AG09319 (cell line): ENCODE measurements around the gene RBM14.
"Not testable (repeated sequence)": the region's sequence is repeated elsewhere in the genome, so short reads cannot be mapped to it uniquely, and the experiment has no call there.

Source experiments
- DNase-seq: peaks from one replicate; pipeline ENCODE4 v3.0.0-alpha.2; 2010; ENCODE audit warnings: low read depth; ENCODE audit errors: extremely low read depth
- TF ChIP-seq, protein P1 (sequence below): IDR thresholded peaks from 2 replicates; pipeline ENCODE4 v1.5.1; 2011; ENCODE audit warnings: low read depth, mild to moderate bottlenecking, inconsistent platforms, low read length, moderate library complexity

The RBM14 gene

GRCh38 chr11:66579017-66579606 is 37.3 kb upstream of the RBM14 start:
- TF ChIP-seq, protein P1, sequence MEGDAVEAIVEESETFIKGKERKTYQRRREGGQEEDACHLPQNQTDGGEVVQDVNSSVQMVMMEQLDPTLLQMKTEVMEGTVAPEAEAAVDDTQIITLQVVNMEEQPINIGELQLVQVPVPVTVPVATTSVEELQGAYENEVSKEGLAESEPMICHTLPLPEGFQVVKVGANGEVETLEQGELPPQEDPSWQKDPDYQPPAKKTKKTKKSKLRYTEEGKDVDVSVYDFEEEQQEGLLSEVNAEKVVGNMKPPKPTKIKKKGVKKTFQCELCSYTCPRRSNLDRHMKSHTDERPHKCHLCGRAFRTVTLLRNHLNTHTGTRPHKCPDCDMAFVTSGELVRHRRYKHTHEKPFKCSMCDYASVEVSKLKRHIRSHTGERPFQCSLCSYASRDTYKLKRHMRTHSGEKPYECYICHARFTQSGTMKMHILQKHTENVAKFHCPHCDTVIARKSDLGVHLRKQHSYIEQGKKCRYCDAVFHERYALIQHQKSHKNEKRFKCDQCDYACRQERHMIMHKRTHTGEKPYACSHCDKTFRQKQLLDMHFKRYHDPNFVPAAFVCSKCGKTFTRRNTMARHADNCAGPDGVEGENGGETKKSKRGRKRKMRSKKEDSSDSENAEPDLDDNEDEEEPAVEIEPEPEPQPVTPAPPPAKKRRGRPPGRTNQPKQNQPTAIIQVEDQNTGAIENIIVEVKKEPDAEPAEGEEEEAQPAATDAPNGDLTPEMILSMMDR, result peak; percentile 82
- peak; percentile 36 for DNase-seq

GRCh38 chr11:66580803-66581202 is 35.6 kb upstream of the RBM14 start:
- DNase-seq, result no peak
- TF ChIP-seq, protein P1, result no peak

DNA sequence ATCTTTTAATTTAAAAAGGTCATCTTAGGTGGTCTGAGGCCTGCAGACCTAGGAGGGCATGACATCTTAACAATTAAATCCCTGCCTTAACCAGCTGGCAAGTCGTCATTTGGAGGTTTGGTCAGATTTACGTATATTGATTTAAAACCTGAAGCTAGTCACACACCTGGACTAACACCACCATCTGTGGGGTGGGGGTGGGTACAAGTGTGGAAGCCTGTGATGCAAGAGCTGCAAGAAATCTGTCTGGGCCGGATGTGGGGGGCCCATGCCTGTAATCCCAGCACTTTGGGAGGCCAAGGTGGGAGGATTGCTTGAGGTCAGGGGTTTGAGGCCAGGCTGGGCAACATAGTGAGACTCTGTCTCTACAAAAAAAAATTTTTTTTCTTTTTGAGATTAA is 35.2 kb upstream of the RBM14 start:
- no peak for DNase-seq
- TF ChIP-seq, protein P1, result no peak

- DNase-seq, result not testable (repeated sequence)
Observed at GRCh38 chr11:66582565-66583147, 33.8 kb upstream of the RBM14 start.

DNA sequence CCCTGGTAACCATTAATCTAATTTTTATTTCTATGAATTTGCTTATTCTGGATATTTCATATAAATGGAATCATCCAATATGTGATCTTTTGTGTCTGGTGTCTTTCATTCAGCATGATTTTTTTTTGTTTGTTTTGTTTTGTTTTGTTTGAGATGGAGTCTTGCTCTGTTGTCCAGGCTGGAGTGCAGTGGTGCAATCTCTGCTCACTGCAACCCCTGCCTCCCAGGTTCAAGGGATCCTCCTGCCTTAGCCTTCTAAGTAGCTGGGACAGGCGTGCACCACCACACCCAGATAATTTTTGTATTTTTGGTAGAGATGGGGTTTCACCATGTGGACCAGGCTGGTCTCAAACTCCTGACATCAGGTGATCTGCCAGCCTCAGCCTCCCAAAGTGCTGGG is 31.0 kb upstream of the RBM14 start:
- not testable (repeated sequence) for DNase-seq

DNA sequence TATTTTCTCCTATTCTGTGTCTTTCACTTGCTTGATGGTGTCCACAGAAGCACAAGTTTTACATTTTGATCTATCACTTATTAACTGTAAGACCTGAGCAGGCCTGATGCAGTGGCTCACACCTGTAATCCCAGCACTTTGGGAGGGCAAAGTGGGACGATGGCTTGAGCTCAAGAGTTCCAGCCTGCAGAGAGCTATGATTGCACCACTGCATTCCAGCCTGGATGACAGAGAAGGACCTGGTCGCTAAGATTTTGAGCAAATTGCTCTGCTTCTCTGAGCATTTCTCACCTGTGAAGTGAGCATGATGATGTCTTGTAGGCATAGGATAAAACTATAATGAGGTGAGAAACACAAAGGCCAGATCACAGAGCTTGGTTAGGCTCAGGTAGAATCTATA is 30.3 kb upstream of the RBM14 start:
- TF ChIP-seq, protein P1, result no peak
- no peak for DNase-seq

DNA sequence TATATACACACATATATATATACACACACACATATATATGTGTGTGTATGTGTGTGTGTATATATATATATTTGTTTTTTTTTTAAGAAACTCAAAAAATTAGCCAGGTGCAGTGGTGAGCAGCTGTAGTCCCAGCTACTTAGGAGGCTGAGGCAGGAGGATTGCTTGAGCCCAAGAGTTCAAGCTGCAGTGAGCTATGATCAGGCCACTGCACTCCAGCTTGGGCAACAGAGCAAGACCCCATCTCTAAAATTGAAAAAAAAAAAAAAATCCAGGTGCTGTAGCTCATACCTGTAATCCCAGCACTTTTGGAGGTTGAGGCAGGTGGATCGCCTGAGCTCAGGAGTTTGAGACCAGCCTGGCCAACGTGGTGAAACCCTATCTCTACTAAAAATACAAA is 27.1 kb upstream of the RBM14 start:
- DNase-seq, result not testable (repeated sequence)

GRCh38 chr11:66589996-66590675 is 26.3 kb upstream of the RBM14 start:
- TF ChIP-seq, protein P1, result no peak
- DNase-seq, result no peak

- TF ChIP-seq, protein P1, result no peak
- no peak for DNase-seq
Observed at GRCh38 chr11:66591175-66591574, 25.3 kb upstream of the RBM14 start.
